Activated CD8-positive, alpha-beta memory T cell treated with anti-CD3 and anti-CD28 coated beads, Interleukin-2, amount 50 U/mL, for 4 hours (primary cell): ENCODE results near the gene PHAF1.
"Not testable (repeated sequence)": the region's sequence is repeated elsewhere in the genome, so short reads cannot be mapped to it uniquely, and the experiment has no call there.

Source experiments
- DNase-seq: peaks from one replicate; pipeline ENCODE4 v3.0.0-alpha.2; 2020

Gene PHAF1

DNA sequence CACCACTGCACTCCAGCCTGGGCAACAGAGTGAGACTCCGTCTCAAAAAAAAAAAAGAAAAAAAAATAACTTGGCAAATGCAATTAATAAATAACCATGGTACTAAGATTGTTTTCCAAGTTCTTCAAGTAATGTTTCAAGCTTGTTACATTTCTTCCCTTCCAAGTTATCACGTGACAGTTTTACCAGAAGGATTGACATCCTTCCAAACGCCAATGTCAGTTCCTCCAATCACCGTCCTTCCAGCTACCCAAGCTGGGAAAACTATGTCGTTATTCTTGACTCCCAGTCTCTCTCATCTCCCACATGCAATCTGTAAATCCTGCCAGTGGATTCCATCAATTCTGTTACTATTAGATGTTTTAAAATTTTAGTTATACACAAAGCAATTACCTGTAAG is 3.9 kb upstream of the PHAF1 start:
- DNase-seq, result no peak

DNA sequence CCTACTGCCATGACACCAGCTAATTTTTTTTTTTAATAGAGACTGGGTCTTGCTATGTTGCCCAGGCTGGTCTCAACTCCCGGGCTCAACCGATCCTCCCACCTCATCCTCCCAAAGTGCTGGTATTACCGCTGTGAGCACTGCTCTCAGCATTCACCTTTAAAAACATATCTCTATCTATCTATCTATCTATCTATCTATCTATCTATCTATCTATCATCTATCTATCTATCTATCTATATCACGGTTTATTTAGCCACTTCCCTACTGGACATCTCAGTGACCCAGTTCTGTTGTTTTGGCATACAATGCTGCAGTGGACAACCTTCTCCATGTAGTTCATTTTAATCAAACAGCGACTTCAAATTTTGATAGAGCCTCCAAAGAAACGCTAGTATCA is 1.3 kb upstream of the PHAF1 start:
- no peak for DNase-seq

DNA sequence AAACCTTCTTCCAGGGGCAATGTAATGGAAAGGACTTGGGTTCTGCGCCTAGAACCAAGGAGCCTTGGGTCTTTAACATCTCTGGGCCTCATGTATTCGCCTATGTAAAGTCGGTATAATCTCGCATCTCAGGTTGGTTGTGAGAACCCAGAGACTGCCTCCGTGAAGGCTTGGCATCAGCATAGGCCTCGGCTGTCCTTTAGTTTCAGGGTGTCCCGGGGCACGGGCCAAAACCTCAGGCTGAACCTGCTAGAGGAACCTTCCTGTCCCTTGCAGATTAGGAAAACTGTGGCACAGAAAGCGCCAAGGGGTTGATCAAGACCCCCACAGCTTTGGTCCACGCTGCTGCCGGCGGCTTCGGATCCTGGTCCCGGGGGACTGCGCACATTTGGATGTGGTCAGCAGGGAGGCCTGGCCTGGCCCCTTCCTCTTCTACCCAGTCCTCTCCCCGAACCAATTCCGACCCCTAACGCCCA is 772 bp upstream of the PHAF1 start:
- DNase-seq, result no peak

DNA sequence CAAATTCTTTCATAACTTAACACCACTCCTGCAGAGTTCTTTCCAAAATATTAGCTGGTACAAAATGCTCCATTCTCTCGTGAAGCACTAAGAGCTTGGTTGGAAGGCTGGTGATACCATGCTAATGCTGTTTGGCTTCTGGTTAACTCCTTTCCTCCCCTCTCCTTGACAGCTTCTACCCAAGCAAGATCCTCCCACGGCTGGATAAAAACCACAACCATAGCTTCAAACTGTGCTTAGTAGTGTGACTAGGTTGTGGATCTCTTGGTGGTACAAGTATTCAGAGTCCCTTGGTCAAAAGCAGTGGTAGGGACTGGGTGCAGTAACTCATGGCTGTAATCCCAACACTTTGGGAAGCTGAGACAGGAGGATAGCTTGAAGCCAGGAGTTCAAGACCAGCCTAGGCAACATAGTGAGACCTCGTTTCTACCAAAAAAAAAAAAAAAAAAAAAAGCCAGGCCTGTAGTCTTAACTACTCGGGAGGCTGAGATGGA is 2.3 kb downstream of the PHAF1 start:
- DNase-seq, result no peak

DNA sequence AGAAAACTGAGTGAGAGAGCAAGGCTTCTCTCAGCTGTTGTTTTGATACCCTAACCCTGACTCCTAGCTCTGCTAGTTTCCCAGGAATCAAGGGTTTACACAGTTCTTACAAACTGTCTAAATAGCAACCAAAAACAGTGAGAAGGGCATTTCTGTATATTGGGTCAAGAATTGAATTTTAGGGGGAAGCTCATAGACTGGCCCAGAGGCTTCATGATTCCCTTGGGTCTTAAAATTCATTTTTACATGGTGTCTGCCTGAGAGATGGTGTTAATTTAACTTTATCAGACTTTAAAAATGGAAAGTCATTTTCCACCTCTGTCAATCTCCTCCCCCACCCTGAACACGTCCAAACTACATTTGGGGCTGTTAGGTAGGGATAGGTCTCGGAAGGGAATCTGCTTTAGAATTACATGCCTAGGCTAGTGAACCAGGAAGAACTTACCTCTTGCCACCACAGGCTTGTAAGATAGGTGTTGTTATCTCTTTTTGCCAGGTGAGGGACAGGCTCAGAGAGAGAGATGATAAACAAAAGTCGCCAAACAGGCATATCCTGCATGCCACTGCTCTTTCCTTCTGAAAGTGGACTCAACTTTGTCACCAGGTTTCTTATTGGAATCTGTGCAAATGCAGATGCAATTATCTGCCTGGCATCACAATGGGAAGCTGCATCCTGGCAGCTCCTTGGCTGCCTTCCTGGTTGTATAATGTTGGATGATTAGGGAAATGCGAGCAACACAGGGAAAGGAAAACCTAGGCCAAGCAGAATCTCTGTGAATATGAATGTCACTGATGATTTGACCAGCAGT is 3.1 kb downstream of the PHAF1 start:
- DNase-seq, result no peak

DNA sequence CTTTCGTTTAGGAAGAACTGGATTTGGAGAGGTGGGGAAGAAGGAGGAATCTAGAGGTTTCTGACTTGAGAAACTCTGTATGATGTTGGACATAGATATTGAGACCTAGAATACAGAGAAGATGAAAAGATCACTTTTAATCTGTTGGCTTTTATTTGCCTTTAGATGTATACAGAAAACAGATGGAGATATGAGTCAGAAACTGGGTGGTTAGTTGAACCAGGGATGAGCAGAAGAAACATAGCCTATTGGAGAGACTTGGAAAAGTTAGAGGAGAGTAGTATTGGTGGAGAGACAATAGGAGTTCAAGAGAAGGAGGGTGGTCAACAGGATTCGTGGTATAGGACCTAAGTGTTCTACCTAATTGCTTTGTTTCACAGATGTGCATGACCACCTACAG is 5.1 kb downstream of the PHAF1 start:
- no peak for DNase-seq

DNA sequence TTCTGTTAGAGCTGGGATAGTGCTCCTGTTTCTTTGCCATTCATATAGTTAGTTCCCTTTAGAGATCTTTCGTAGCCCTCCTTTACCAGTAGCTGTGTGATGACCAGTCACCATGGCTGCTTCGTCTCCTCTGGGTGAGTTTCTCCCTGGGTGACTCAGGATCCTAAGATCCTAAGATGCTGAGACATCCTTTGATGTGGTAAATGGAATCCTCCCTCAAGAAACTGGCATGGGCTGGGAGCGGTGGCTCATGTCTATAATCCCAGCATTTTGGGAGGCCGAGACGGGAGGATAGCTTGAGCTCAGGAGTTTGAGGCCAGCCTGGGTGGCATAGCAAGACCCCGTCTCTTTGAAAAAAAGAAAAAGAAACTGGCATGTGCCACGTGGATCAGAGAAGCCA is 5.9 kb downstream of the PHAF1 start:
- no peak for DNase-seq

DNA sequence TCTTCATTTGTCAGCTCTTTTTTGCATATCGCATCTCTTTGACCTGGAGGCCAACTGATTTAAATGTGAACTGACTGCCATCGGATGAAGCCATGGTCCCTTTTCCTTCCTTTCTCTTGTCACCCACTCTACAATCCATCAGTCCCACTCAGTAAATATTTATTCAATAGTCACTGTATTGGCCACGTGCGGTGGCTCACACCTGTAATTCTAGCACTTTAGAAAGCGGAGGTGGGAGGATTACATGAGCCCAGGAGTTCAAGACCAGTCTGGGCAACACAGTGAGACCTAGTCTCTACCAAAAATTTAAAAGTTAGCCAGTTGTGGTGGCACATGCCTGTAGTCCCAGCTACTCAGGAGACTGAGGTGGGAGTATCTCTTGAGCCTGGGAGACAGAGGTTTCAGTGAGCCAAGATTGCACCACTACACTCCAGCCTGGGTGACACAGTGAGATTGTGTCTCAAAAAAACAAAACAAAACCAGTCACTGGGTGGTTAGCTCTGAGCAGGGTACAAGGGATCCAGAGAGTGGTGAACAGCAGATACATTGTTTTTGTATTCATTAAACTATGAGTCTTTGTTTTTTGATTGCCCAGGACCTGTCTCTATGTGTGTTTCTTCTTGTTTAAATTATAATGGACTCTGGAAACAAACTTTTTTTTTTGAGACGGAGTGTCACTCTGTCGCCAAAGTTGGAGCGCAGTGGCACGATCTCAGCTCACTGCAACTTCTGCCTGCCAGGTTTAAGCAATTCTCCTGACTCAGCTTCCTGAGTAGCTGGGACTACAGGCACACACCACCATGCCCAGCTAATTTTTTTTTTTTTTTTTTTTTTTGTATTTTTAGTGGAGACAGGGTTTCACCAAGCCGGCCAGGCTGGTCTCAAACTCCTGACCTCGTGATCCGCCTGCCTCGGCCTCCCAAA is 6.9 kb downstream of the PHAF1 start:
- no peak for DNase-seq

DNA sequence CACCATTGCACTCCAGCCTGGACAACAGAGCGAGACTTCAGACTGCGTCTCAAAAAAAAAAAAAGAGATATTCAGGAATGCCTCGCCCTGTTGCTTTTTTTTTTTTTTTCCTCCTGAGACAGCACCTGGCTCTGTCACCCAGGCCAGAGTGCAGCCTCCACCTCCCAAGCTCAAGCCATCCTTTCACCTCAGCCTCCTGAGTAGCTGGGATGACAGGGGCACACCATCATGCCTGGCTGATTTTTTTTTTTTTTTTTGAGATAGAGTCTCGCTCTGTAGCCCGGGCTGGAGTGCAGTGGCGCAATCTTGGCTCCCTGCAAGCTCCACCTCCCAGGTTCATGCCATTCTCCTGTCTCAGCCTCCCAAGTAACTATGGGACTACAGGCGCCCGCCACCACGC is 8.0 kb downstream of the PHAF1 start:
- no peak for DNase-seq

DNA sequence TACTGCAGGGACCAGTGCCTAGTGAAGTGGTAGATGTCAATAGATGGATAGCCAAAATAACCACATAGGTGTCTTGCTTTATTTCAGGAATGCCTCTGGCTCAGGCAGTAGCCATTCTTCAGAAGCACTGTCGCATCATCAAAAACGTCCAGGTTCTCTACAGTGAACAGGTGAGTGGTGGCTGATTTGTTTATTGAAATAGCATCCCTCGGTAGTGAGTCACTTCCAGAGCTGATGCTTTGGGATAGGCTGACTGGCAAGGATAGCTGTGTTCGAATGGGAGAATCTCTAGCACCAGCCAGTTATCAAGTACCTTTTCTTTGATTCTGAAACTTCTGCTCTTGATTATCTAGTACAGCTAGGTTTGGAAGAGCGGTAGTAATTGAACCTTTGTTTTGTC is 10.3 kb downstream of the PHAF1 start:
- DNase-seq, result no peak

DNA sequence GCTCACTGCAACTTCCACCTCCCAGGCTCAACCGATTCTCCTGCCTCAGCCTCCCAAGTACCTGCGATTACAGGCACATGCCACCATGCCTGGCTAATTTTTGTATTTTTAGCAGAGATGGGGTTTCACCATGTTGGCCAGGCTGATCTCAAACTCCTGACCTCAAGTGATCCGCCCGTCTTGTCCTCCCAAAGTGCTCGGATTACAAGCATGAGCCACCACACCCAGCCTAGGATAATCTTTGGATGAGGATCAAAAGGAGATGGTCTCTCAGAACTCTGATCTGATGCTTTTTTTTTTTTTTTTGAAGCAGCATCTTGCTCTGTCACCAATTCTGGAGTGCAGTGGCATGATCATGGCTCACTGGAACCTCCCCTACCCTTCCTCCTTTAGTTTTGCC is 13.1 kb downstream of the PHAF1 start:
- DNase-seq, result not testable (repeated sequence)

DNA sequence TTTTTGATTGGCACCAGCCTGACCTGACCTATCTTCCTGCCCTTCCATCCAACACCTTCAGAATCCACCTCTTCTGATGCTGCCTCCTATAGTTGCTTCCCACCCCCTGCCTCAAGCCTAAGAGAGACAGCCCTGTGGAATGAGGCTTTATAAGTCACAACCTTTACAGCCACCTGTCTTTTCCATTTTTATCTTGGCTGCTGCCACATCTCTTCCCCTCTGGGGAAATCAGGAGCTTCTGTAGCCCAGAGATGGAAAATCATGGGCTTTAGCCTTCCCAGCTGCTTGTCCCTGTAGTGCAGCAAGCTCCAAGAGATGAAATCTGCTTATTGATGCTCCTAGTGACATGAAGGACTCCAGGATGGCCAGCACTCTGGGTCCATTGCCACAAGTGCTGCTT is 18.7 kb downstream of the PHAF1 start:
- no peak for DNase-seq

DNA sequence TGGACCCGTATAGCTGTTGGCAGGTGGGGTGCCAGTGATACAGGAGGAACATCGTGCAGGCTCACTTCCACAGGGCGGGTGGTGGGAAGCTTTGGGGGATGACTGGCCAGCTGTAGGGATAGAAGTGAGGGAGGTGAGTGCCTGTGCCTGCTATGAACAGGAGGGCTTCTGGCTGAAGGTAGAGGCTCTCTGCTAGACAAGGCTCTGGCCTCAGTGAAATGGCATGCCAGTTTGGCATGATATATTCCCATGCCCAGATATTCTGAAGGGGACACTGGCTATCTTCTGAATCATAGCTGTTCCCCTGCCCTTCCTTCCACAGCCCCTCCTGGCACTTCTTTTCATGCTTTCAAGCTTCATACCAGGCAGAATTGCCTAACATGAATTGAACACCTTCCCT is 19.1 kb downstream of the PHAF1 start:
- DNase-seq, result no peak

DNA sequence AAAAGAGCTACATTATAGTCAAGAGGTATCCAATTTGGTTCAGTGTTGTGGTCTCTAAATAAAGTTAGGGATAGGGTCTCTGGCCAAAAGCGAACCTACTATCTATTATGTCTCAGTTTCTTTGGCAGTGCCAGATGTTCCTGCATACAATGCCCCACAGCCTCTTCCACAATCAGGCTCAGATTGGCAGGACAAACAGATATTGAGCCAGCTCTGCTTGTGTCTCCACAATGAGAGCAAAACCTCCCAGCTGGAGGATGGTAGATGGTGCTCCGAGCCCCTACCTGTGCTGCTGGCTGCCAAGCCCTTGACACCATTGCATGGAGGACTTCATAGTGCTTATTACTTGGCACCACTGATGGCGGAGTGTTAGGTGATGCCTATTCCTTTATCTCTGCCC is 19.7 kb downstream of the PHAF1 start:
- no peak for DNase-seq

DNA sequence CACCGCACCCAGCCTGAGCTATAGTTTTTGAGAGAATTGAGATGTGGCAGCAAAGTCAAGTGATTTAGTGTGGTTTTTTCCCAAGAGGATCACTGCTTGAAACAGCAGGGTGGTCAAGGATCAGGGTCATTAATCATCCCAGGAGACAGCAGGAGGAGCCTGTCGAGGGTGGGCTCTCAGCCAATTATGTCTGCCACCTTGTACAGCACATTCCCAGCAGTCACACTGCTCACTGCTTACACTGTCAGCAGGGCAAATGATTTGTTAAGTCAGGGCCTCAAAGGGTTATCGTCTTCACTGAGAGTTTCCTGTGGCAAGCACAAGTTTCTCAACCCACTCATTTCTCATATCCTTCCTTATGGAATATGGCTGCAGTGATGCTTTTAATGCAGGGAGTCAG is 27.9 kb downstream of the PHAF1 start:
- DNase-seq, result no peak

DNA sequence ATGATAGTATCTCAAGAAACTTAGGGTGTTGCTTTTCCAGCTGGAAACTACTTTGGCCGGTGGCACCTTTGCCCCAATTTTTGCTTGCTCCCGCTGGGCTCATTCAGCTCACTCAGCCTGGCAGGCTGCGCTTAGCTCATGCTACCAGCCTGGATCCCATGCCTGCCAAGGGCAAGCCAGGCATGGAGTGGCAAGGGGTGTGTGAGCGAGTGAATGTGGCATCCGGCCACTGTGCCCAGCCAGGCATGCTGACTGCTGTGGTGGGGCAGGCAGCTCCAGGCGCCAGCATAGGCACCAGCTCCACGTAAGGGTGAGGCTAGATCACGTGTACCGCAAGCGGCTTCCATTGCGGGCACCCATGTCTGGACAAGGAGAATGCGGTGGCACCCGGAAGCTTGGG is 31.6 kb downstream of the PHAF1 start:
- no peak for DNase-seq

DNA sequence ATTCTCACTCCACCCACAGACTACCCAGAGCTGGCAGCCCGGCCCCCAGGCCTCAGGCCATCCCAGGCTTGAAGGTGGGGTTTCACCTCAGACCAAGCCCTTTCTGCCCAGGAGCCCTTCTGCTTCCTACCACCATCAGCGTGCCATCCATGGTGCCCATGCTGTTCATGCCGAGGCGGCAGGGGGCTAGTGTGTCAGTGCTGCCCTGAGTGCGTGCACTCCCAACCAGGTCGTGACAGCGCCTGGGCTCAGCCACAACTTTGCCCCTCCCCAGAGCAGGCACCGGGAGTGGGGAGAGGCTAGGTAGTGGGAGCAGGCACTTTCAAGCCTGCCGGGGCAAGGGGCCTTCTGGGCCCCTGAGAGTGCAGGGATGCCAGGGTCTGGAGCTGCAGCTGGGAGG is 32.6 kb downstream of the PHAF1 start:
- DNase-seq, result no peak

DNA sequence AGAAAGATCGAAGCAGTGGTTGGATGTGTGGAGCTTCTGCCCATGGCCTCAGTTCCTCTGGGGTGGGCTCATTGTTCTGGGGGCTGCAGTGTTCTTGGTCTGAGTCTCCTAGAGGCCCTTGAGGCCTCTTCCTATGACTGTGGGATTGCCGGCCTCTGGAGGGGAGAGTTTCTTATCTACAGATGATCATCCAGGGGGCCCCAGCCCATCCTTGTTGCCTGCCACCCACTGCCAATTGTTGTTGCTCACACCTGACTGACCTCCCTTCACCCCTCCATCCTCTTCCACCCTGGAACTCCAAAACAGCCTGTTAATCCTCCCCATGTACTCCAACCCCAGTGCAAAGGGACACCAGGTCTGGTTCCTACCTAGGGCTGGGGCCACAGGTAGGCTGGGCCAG is 35.2 kb downstream of the PHAF1 start:
- no peak for DNase-seq

DNA sequence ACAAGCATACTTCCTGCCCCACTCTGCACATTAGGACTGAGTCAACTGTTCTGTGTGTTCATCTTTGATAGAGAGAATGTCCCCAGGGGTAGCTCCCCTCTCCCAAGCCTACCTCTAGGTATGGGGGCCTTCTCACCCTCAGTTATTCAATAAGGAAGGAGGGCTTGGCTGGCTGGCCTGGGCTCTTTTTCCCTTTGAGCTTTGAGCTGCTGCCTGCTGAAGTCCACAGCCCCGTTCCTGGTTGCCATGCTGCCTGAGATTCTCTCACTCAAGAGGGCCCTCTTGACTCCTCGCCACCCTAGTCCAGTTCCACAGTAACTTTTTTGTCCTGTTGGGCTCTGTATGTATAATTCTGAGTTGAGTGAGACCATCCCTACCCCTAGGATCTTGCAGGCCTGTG is 36.0 kb downstream of the PHAF1 start:
- DNase-seq, result no peak

DNA sequence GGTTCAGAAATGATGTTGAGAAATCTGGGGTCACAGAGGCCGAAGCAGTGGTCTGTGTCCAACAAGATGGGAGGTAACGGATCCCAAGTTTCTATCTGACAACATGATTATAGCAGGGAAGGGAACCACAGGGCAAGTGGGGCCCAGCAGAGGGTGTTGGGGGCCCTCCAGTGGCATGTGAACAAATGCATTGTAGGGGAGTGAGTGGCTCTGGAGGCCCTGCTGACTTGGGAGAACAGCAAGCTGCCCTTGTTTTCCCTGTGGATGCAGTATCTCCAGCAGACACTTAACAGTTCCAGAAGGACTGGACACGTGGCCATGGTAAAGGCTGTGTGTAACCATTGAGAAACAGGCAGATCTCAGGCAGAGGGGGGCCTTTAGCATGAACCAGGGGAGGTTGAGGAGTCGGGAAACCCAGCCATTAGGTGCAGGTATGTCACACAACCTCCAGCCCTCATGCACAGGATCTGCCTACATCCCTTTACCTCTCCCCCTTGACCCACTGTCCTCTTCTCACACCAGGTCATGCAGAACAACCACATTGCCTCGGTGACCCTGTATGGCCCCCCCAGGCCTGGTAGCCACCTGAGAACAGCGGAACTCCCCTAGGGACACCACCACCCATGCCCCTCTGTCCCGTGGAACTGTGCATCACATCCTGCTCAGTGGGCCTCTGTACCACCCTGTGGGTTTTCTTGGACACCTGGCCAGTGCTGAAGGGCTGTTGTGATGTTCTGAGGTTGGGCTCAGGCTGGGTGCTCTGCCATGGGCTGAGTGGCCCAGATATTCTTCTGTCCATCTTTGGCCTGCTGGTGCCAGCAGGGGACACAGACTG is 37.0 kb downstream of the PHAF1 start:
- no peak for DNase-seq

DNA sequence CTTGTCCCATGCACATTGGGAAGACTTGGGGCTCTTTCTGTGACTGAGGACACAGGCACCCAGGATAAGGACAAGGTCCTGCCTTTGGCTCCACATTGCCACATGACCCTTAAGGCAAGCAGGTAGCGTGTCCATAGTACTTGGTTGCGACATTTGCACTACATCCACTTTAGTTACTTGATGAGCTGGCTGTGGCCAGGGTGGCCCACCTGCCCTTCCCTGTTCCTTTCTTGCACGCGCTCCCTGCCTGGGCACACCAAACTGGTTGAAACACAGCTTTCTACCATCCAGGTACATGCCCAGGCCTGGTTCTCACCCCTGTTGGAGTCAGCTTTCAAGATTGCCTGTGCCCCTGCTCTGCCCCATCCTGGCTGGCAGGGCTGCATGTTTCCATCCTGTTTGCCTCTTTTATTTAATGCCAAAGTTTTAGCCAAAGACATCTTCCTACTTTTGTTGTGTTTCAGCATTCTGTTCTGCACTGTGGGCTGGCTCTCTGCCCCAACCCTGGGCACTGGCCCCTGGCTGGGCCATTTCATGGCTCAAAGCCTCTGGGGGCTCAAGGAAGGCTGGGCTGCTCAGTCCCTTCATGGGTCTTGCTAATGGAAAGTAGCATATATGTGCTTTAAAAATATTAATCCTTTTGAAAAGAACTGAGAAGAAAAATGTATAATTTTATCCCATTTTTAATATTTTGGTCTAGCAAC is 37.8 kb downstream of the PHAF1 start:
- DNase-seq, result no peak

DNA sequence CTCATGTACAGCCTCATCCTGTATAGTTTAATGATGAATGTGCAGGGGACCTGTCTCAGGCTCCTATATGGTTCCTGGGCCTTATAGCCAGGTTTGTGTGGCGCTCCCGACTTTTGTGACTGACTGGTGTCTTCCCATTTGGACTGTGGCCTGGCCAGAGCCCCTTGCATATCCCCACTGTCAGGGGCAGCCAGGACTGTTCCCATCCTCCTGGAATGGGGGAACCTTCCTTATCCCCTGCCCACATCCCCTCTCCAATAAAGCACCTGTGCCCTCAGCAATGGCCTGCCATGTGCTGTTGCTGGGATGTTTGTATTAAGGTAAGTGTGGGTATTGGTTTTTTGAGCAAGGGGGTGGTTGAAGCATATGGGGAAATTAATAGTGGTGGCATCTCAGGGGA is 38.5 kb downstream of the PHAF1 start:
- DNase-seq, result no peak
